ENCODE measurements around the gene SGTA. TPM values are rescaled to one million over a fixed set of nuclear protein-coding genes. Genes with fewer than 3 reads are reported as not detected.
"Not testable (repeated sequence)": the region's sequence is repeated elsewhere in the genome, so short reads cannot be mapped to it uniquely, and the experiment has no call there.

Gene SGTA
- total RNA-seq, 2 experiments from 2014 or later = 46.6 to 46.9 TPM

DNA sequence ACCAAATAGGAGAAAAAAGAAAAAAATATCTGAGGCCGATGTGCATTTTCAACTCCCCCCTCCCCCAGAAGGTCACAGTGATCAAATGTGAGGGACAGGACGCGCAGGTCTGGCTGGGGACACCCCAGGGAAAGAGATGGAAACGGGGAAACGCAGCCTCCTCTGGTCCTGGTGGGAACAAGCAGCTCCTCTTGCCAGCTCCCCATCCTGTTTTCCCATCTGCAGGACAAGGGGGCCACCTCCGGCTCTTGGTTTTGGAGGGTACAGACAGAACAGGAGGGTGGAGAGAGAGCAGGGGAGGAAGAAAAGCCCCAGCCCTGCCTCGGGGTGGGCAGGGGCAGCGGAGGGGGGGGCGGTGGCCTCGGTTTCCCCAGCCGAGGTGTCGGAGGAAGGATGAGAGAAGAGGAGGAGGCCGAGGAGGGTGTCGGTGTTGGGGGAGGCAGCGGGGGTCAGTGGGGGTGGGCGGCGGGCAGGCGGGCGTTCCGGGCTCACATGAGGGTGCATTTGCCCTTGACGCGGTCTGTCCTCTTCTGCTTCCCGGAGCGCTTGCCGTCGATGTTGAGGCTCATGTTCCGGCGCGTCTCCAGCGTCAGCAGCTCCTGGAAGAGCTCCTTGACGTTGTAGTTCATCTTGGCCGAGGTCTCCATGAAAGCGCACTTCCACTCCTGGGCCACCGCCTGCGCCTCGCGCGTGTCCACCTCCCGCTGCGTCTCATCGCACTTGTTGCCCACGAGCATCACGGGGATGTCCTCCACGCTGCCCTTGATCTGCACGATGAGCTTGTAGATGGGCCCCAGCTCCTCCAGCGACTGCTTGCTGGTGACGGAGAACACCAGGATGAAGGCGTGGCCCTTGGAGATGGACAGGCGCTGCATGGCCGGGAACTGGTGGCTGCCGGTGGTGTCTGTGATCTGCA, 66.1 kb downstream of the SGTA start:
- POLR2A ChIA-PET = no interaction called here
- CTCF ChIA-PET = no interaction called here
- Mint-ChIP-seq H3K4me3 (no peak overlapping the region), H3K27ac (no peak overlapping the region), H3K36me3 (ENCODE audit: low read depth) (no peaks in the 10 kb centered on the region), H3K4me1 (peaks cover 3% of the 10 kb centered on the region), H3K9me3 (peaks cover 10% of the 10 kb centered on the region), H3K27me3 (peaks cover 14% of the 10 kb centered on the region)
- no peak for DNase-seq

DNA sequence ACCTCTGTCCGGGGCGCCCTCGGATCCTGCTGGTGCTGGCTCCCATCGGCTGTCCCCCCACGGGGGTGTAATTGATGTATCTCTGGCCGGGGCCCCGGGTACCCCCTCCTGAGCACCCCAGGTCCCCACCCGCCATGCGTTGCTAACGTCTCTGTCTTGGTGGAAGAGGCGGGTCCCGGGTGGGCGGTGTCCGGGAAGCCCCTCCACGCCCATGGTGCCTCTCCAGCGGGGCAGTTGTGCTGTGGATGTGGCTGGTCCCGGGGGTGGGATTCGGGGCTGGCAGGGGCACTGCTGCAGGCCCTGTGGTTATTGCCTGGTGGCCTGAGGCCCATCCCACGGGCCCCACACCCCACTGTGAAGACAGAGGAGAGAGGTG, 66.8 kb downstream of the SGTA start:
- Mint-ChIP-seq H3K9me3 (peaks cover 10% of the 10 kb centered on the region), H3K4me3 (no peak overlapping the region), H3K4me1 (no peaks in the 10 kb centered on the region), H3K27me3 (peaks cover 9% of the 10 kb centered on the region), H3K27ac (no peak overlapping the region), H3K36me3 (ENCODE audit: low read depth) (no peaks in the 10 kb centered on the region)
- ChIA-PET CTCF (no interaction called here), POLR2A (no interaction called here)
- no peak for DNase-seq

DNA sequence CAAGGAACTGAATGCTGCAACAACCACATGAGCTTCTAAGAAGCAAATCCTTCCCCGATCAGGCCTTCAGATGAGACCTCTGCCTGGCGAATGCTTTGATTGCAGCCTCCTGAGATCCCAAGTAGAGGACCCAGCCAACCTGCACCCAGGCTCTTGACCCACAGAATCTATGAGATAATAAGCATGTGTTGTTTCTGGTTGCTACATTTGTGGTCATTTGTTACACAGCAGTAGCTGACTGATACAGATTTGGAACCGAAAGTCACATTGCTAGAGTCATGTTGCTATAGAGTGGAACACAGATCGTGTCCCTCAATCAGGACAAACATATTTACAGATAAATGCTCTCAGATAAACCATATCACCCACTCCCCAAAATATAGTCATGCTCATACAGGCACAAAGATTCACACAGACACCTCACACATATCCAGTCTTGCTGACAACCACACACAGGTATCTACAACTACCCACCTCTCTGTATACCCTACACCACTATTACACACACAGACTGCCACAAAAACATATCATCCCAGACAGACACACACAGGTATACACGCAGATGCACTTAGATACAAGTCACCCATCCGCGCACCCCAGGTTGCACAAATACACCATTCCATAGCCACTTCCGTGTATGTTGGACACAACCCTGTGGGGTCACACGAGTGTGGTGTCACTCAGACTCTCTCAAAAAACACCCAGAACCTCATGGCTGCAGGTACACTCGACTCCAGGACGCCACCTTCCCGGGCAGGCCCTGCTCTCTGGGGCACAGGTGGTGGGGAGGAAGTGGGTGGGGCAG, 67.4 kb downstream of the SGTA start:
- Mint-ChIP-seq H3K27ac (no peak overlapping the region), H3K36me3 (ENCODE audit: low read depth) (no peaks in the 10 kb centered on the region), H3K27me3 (peaks cover 9% of the 10 kb centered on the region), H3K9me3 (peaks cover 10% of the 10 kb centered on the region), H3K4me3 (no peak overlapping the region), H3K4me1 (no peaks in the 10 kb centered on the region)
- POLR2A ChIA-PET = no interaction called here
- CTCF ChIA-PET = no interaction called here
- no peak for DNase-seq

DNA sequence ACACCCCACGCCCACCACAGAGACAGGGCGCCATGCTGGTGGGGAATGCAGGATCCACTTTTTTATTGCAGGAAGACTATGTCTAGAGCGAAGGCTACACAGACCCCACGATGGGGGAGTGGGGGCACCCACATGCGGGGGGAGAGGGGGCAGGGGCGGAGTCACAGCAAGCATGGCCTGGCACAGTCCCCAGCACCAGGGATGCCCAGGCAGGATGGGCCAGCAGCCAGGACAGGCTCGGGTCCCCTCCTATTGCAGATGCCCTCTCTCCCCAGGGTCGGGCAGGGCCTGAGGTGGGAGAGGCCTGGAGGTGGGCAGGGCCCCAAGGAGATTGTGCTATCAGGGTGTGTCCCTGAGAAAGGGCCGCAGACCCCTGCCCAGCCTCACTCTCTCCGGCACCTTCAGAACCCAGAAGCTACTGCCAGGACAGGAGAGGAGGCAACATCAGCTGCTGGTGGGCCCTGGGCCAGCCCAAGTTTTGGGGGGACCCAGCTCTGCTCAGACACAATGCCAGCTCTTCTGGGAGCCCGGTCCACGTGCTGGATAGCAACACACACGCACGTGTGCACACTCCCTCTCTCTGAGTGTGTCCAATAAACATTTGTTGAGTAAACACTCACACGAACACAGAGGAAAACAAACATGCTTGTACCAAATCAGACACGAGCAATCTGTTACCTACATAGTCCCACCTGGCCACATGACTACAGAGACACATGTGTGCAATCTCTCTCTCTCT, 68.4 kb downstream of the SGTA start:
- DNase-seq = no peak
- H3K9me3 Mint-ChIP-seq = peaks cover 10% of the 10 kb centered on the region
- H3K36me3 Mint-ChIP-seq (ENCODE audit: low read depth) = no peaks in the 10 kb centered on the region
- ChIA-PET POLR2A (no interaction called here), CTCF (no interaction called here)
- H3K27ac Mint-ChIP-seq = no peak overlapping the region
- H3K27me3 Mint-ChIP-seq = peaks cover 4% of the 10 kb centered on the region
- peaks cover 2% of the 10 kb centered on the region for H3K4me1 Mint-ChIP-seq
- no peak overlapping the region for H3K4me3 Mint-ChIP-seq

DNA sequence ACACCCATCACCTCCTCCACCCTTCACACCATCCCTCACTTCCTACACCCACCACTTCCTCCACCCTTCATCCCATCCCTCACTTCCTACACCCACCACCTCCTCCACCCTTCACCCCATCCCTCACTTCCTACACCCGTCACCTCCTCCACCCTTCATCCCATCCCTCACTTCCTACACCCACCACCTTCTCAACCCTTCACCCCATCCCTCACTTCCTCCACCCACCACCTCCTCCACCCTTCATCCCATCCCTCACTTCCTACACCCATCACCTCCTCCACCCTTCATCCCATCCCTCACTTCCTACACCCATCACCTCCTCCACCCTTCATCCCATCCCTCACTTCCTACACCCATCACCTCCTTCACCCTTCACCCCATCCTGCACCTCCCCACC, 69.0 kb downstream of the SGTA start:
- H3K4me1 Mint-ChIP-seq; CTCF ChIA-PET; H3K36me3 Mint-ChIP-seq (ENCODE audit: low read depth); H3K27ac Mint-ChIP-seq; H3K4me3 Mint-ChIP-seq; H3K27me3 Mint-ChIP-seq; POLR2A ChIA-PET; DNase-seq: not testable (repeated sequence)
- peaks cover 10% of the 10 kb centered on the region for H3K9me3 Mint-ChIP-seq

DNA sequence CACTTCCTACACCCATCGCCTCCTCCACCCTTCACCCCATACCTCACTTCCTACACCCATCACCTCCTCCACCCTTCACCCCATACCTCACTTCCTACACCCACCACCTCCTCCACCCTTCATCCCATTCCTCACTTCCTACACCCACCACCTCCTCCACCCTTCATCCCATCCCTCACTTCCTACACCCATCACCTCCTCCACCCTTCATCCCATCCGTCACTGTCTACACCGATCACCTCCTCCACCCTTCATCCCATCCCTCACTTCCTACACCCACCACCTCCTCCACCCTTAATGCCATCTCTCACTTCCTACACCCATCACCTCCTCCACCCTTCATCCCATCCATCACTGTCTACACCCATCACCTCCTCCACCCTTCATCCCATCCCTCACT, 69.9 kb downstream of the SGTA start:
- H3K27ac Mint-ChIP-seq; H3K36me3 Mint-ChIP-seq (ENCODE audit: low read depth); H3K27me3 Mint-ChIP-seq; H3K4me1 Mint-ChIP-seq; POLR2A ChIA-PET; CTCF ChIA-PET; DNase-seq; H3K4me3 Mint-ChIP-seq: not testable (repeated sequence)
- H3K9me3 Mint-ChIP-seq = peaks cover 10% of the 10 kb centered on the region

DNA sequence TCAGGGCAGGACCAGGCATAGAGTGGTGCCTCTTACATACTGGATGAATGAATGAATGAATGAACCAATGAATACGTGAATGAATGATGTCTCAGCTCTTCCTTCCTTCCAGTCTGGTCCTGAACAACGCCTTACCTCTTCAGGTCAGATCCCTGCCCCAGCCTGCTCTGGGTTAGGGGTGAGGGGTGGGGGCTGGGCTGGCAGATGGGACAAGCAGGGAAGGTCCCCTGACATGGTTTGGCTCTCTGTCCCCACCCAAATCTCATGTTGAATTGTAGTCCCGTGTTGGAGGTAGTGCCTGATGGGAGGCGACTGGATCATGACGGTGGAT, 71.2 kb downstream of the SGTA start:
- Mint-ChIP-seq H3K9me3 (peaks cover 10% of the 10 kb centered on the region), H3K4me3 (no peak overlapping the region), H3K4me1 (peaks cover 2% of the 10 kb centered on the region), H3K27me3 (no peaks in the 10 kb centered on the region), H3K36me3 (ENCODE audit: low read depth) (no peaks in the 10 kb centered on the region), H3K27ac (no peak overlapping the region)
- ChIA-PET CTCF (interaction anchor here (1.2 kb wide), 1 partner anchor 70 kb away, joined by 4 read pairs; no protein-coding TSS in a partner anchor), POLR2A (no interaction called here)
- no peak for DNase-seq

DNA sequence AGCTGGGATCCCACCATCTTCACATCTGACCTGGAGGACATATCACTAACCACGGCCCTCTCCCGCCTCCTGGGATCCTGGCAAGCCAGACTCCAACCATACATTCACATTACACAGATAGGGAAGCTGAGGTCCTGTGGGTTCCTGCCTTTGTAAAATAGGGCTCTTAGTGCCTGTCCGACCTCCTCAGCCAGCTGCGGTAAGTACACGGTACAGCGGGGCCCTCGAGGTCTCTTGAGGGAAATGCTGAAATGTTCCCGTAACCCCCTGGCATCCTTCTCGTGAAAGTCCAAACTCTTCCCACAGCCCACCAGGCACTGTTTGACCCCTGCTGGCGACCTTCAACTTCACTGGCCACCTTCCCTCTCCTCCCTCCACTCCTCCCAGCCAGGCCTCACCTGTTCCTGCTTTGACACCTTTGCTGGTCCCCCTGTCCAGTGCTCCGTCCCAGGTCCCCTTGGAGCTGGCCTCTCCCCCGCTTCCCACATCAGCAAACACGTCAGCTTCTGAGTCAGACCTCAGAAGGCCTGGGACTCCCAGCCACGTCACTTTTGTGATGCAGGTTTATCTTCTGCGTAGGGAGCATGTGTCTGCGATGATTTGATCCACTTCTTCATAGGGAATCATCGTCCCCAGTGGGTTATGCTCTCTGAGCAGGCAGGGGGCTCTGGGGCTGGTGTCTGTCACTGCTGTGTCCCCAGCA, 71.8 kb downstream of the SGTA start:
- no peak overlapping the region for H3K27ac Mint-ChIP-seq
- no peak overlapping the region for H3K4me3 Mint-ChIP-seq
- POLR2A ChIA-PET = no interaction called here
- no peaks in the 10 kb centered on the region for H3K36me3 Mint-ChIP-seq (ENCODE audit: low read depth)
- H3K9me3 Mint-ChIP-seq = peaks cover 10% of the 10 kb centered on the region
- no peak for DNase-seq
- CTCF ChIA-PET = interaction anchor here (1.2 kb wide), 1 partner anchor 70 kb away, joined by 4 read pairs; no protein-coding TSS in a partner anchor
- no peaks in the 10 kb centered on the region for H3K27me3 Mint-ChIP-seq
- H3K4me1 Mint-ChIP-seq = peaks cover 2% of the 10 kb centered on the region

DNA sequence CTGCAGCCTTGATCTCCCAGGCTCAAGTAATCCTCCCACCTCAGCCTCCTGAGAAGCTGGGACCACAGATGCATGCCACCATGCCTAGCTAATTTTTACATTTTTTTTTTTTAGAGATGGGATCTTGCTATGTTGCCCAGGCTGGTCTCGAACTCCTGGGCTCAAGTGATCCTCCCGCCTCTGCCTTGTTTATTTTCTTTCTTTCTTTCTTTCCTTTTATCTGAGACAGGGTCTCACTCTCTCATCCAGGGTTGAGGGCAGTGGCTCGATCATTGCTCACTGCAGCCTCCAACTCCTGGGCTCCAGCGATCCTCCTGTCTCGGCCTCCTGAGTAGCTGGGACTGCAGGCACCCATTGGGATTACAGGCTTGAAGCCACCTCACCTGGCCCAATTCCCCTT, 76.8 kb downstream of the SGTA start:
- Mint-ChIP-seq H3K27me3 (peaks cover under 1% of the 10 kb centered on the region), H3K27ac (no peak overlapping the region), H3K4me1 (peaks cover 7% of the 10 kb centered on the region), H3K4me3 (no peak overlapping the region), H3K36me3 (ENCODE audit: low read depth) (no peaks in the 10 kb centered on the region), H3K9me3 (no peaks in the 10 kb centered on the region)
- POLR2A ChIA-PET = interaction anchor here (0.6 kb wide), 1 partner anchor 230 kb away, joined by 3 read pairs; the partner anchor contains the start of gene GADD45B
- DNase-seq = no peak
- CTCF ChIA-PET = interaction anchor here (0.6 kb wide), 2 partner anchors 86 to 714 kb away, joined by 3 read pairs; no protein-coding TSS in a partner anchor

Other genes with a start within 250 kb of the SGTA start
- 1 to 10 TPM; 1.1 to 1.2 TPM for gene GNG7, start 80.6 kb downstream of the SGTA start, total RNA-seq
- not detected for gene DIRAS1, start 61.9 kb downstream of the SGTA start, total RNA-seq
- 10 to 100 TPM; 31.5 to 37.5 TPM for gene SLC39A3, start 43.3 kb downstream of the SGTA start, total RNA-seq
- 10 to 100 TPM; 84.2 to 97.1 TPM for gene THOP1, start 2.2 kb upstream of the SGTA start, total RNA-seq
- 1 to 10 TPM; 4.1 to 4.6 TPM for gene ZNF554, start 36.6 kb upstream of the SGTA start, total RNA-seq
- gene ZNF555, start 58.2 kb upstream of the SGTA start, total RNA-seq = 1 to 10 TPM; 2.2 to 3.2 TPM
- gene ZNF556, start 84.1 kb upstream of the SGTA start, total RNA-seq = not detected
- 1 to 10 TPM; 4.4 to 4.9 TPM for gene ZNF57, start 117.7 kb upstream of the SGTA start, total RNA-seq
- 1 to 10 TPM; 4.6 to 5.6 TPM for gene ZNF77, start 161.7 kb upstream of the SGTA start, total RNA-seq
- 1 to 10 TPM; 1.2 to 1.6 TPM for gene TLE6, start 194.3 kb upstream of the SGTA start, total RNA-seq
- under 1 TPM; 0.99 to 1.00 TPM for gene TLE2, start 246.0 kb upstream of the SGTA start, total RNA-seq